HL-60/S4 treated with retinoic acid at 250 ng/mL for 4 days and 3 days (cell line): ENCODE data around the gene LAMC2.

Experiments
- in situ Hi-C: fragments of 300-500 bp; cut with MboI; formaldehyde crosslinking; loops from 2 replicates; pipeline ENCODE4 v1.7.0; 2022; ENCODE audit warnings: low sequenced_read_pairs

The LAMC2 gene

GRCh38 chr1:183210681-183211080 is 24.6 kb downstream of the LAMC2 start:
- in situ Hi-C loops = loop anchor here (25.0 kb wide), 1 partner anchor 248 kb away; the partner anchor contains the start of gene SHCBP1L

GRCh38 chr1:183212870-183213269 is 26.8 kb downstream of the LAMC2 start:
- in situ Hi-C loops = loop anchor here (25.0 kb wide), 1 partner anchor 251 kb away; the partner anchor contains the start of gene SHCBP1L

GRCh38 chr1:183214021-183214970 is 28.2 kb downstream of the LAMC2 start:
- in situ Hi-C loops = loop anchor here (25.0 kb wide), 1 partner anchor 252 kb away; the partner anchor contains the start of gene SHCBP1L

- in situ Hi-C loops = loop anchor here (25.0 kb wide), 1 partner anchor 253 kb away; the partner anchor contains the start of gene SHCBP1L
These were observed 29.1 kb downstream of the LAMC2 start for GRCh38 chr1:183215076-183215720.

- in situ Hi-C loops = loop anchor here (25.0 kb wide), 1 partner anchor 254 kb away; the partner anchor contains the start of gene SHCBP1L
These were observed 29.9 kb downstream of the LAMC2 start for GRCh38 chr1:183215936-183216335.

- in situ Hi-C loops = loop anchor here (25.0 kb wide), 1 partner anchor 256 kb away; the partner anchor contains the start of gene SHCBP1L
These were observed 32.1 kb downstream of the LAMC2 start for GRCh38 chr1:183218027-183218618.

- in situ Hi-C loops = loop anchor here (25.0 kb wide), 1 partner anchor 257 kb away; the partner anchor contains the start of gene SHCBP1L
These were observed 33.0 kb downstream of the LAMC2 start for GRCh38 chr1:183218971-183219615.

- in situ Hi-C loops = loop anchor here (25.0 kb wide), 1 partner anchor 257 kb away; the partner anchor contains the start of gene SHCBP1L
These were observed 33.5 kb downstream of the LAMC2 start for GRCh38 chr1:183219616-183220009.

GRCh38 chr1:183222909-183223308 is 36.8 kb downstream of the LAMC2 start:
- in situ Hi-C loops = loop anchor here (25.0 kb wide), 1 partner anchor 261 kb away; the partner anchor contains the start of gene SHCBP1L

- in situ Hi-C loops = loop anchor here (25.0 kb wide), 1 partner anchor 261 kb away; the partner anchor contains the start of gene SHCBP1L
These were observed 37.4 kb downstream of the LAMC2 start for GRCh38 chr1:183223467-183223866.

GRCh38 chr1:183226361-183226760 is 40.3 kb downstream of the LAMC2 start:
- in situ Hi-C loops = no loop called here

- in situ Hi-C loops = no loop called here
These were observed 40.9 kb downstream of the LAMC2 start for GRCh38 chr1:183226963-183227362.

- in situ Hi-C loops = no loop called here
These were observed 41.6 kb downstream of the LAMC2 start for GRCh38 chr1:183227422-183228346.

GRCh38 chr1:183228347-183229220 is 42.5 kb downstream of the LAMC2 start:
- in situ Hi-C loops = no loop called here

- in situ Hi-C loops = no loop called here
These were observed 44.3 kb downstream of the LAMC2 start for GRCh38 chr1:183230413-183230812.

GRCh38 chr1:183231545-183231944 is 45.5 kb downstream of the LAMC2 start:
- in situ Hi-C loops = no loop called here

GRCh38 chr1:183233113-183233512 is 47.0 kb downstream of the LAMC2 start:
- in situ Hi-C loops = no loop called here
